NB4 (cell line): ENCODE measurements around the gene MMP25.

Experiments
- DNase-seq: peaks from one replicate; pipeline ENCODE4 v3.0.0; 2010; ENCODE audit warnings: low read depth
- H3K4me3 ChIP-seq: one replicate; pipeline ENCODE4 v1.5.1; 2011; ENCODE audit warnings: mild to moderate bottlenecking, low read depth, low read length, moderate library complexity
- MYC ChIP-seq: IDR thresholded peaks from 2 replicates; pipeline ENCODE4 v1.6.1; 2011; ENCODE audit warnings: low read depth, low read length
- POLR2A ChIP-seq: IDR thresholded peaks from 2 replicates; pipeline ENCODE4 v1.6.1; 2011; ENCODE audit warnings: mild to moderate bottlenecking; ENCODE audit not compliant: insufficient read length; ENCODE audit errors: extremely low read depth
- TF ChIP-seq, protein P1 (sequence below): IDR thresholded peaks from 2 replicates; pipeline ENCODE4 v1.6.1; 2011; ENCODE audit warnings: low read depth, low read length
- TF ChIP-seq, protein P2 (sequence below): IDR thresholded peaks from one replicate; pipeline ENCODE4 v1.5.1; 2012; ENCODE audit warnings: low read depth, low read length

Gene MMP25

DNA sequence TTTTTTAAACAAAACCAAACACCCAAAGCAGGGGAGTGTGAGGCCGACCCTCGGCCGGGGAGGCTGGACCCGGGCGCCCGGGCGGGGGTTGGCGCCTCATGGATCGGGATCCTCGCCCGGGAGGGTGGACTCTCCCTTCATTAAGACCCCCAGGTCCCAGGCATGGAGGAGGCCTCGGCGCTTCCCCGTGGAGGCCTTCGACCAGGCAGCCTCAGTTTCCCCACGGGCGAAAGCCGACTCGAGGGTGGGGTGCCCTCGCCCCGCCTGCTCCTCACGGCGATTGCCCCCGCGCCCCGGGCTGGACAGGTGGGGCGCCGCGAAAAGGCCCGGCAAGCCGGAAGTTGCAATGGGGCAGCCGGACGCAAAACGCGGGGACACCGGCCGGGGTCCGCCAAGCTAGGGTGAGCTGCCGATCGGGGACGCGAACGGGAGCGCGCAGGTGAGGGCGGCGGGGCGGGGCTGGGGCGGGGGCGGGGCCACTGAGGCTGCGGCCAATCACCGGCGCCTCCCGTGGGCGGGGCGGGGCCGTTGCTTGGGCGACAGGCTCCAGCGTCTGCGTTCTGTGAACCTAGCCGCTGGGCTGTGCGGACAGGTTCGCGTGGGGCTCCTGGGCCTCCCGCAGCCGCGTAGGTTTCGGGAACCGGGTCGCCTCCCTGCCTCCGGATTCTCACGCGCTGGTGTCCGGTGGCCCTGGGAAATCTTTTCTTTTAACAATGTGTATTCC lies 60.0 kb downstream of the MMP25 start:
- peak; percentile 94 for DNase-seq
- peak overlapping the region; percentile 69 for H3K4me3 ChIP-seq

More for the DNA sequence above, 60.0 kb downstream of the MMP25 start:
- TF ChIP-seq, protein P1, sequence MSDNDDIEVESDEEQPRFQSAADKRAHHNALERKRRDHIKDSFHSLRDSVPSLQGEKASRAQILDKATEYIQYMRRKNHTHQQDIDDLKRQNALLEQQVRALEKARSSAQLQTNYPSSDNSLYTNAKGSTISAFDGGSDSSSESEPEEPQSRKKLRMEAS = peak; percentile 70
- TF ChIP-seq POLR2A = peak; percentile 79
- TF ChIP-seq MYC = peak; percentile 84
- TF ChIP-seq, protein P2, sequence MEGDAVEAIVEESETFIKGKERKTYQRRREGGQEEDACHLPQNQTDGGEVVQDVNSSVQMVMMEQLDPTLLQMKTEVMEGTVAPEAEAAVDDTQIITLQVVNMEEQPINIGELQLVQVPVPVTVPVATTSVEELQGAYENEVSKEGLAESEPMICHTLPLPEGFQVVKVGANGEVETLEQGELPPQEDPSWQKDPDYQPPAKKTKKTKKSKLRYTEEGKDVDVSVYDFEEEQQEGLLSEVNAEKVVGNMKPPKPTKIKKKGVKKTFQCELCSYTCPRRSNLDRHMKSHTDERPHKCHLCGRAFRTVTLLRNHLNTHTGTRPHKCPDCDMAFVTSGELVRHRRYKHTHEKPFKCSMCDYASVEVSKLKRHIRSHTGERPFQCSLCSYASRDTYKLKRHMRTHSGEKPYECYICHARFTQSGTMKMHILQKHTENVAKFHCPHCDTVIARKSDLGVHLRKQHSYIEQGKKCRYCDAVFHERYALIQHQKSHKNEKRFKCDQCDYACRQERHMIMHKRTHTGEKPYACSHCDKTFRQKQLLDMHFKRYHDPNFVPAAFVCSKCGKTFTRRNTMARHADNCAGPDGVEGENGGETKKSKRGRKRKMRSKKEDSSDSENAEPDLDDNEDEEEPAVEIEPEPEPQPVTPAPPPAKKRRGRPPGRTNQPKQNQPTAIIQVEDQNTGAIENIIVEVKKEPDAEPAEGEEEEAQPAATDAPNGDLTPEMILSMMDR = no peak
